HG03175 (cell line): ENCODE measurements around the gene PHIP.

ENCODE experiments used
- ATAC-seq: cut with Tn5 transposase; IDR thresholded peaks from one replicate; pipeline ENCODE4 v1.9.1; 2021; ENCODE audit warnings: mild to moderate bottlenecking, moderate library complexity; ENCODE audit not compliant: unreplicated experiment

PHIP gene

GRCh38 chr6:79028641-79029314 is 49.3 kb downstream of the PHIP start:
- no peak for ATAC-seq

GRCh38 chr6:79011940-79012339 is 66.1 kb downstream of the PHIP start:
- ATAC-seq, result no peak

DNA sequence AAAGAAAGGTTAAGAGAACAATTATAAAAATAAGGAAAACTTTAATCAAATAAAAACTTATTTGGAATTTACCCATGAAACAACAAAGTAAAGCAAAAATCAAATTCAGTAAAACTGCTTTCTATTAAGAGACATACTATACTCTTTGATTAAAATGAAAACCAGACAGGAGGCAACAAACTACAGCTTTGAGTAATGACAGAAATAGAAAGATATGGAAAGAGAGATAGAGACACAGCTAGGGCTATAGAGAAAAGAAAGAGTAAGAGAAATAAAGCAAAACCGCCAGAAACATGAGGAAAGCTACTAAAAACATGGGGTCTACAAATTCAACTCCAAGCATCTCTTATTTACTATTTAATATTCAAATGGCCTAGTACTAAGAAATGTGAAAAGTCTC is 67.6 kb downstream of the PHIP start:
- no peak for ATAC-seq

DNA sequence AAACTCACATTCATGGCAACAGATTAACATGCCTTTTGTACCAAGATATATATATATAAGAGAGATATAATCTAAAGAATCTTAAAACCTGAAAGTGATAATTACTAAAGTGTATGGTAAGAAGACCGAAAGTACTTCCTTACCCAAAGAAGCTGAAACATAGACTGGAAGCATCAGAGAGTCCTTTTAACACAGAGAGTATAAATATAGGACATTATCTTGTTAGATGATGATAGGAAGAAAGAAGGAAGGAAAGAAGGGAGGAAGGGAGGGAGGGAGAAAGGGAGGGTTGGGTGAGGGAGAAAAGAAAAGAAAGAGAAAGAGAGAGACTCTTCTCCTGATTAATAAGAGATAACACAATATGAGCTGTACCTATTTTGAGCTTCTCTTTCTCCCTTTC is 68.2 kb downstream of the PHIP start:
- ATAC-seq, result no peak

- ATAC-seq, result no peak
Observed at GRCh38 chr6:79005497-79005896, 72.6 kb downstream of the PHIP start.

DNA sequence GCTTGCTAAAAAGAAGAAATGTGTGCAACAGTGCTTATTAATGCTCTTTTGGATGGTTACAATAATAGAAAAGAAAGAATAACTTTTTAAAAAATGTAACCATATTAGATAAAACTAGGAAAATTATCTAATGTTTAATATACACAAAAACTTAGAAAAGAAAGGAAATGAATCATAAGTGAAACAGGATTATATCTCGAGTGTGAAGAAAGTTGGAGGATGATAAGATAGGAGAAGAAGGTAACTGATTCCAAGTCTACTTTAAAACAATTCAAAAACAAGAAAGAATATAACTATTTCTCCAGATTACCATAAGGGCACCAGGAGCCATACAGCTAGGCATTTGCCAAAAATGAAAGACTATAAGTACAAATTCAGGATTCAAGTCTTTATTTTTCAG is 73.0 kb downstream of the PHIP start:
- ATAC-seq, result no peak

DNA sequence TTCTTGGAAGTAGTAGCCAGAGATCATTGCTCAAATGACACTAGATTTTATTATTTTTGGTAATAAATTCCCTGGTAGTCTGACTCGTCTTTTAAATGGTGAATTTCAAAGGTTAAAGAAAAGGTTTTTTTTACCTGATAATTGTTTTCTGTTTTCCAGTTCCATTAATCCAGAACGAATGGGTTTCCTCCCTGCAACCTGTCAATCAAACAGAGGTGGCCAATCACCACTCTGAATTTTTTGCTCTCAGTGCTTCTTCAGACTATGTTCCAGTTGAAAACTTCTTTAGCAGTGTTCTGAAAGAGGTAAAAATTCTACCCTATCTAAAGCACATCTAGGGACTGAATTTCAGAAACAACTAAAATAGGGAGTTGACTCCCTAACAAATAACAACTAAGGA is 73.8 kb downstream of the PHIP start:
- ATAC-seq, result no peak

DNA sequence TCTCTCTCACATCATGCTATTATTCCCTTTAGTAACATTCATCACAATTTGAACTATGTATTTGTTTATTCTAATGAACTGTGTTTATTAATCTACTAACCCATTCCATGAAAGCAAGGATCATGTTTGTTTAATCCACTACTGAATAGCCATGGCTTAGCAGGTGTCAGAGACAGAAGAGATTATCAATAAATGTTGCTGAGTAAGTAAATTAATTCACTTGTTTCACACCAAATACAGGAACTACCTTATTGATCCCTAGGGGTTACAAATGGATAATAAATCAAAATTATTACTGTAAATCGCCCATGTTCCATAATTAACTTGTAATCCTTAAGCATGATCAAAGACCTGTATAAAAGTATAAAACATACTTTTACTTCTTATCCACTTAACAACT is 76.6 kb downstream of the PHIP start:
- no peak for ATAC-seq

- no peak for ATAC-seq
Observed at GRCh38 chr6:78999737-79000136, 78.3 kb downstream of the PHIP start.

- ATAC-seq, result no peak
Observed at GRCh38 chr6:78995946-78996345, 82.1 kb downstream of the PHIP start.

GRCh38 chr6:78995346-78995745 is 82.7 kb downstream of the PHIP start:
- ATAC-seq, result no peak

- ATAC-seq, result no peak
Observed at GRCh38 chr6:78993955-78994354, 84.1 kb downstream of the PHIP start.

- no peak for ATAC-seq
Observed at GRCh38 chr6:78989191-78989590, 88.9 kb downstream of the PHIP start.

GRCh38 chr6:78986161-78986560 is 91.9 kb downstream of the PHIP start:
- no peak for ATAC-seq

DNA sequence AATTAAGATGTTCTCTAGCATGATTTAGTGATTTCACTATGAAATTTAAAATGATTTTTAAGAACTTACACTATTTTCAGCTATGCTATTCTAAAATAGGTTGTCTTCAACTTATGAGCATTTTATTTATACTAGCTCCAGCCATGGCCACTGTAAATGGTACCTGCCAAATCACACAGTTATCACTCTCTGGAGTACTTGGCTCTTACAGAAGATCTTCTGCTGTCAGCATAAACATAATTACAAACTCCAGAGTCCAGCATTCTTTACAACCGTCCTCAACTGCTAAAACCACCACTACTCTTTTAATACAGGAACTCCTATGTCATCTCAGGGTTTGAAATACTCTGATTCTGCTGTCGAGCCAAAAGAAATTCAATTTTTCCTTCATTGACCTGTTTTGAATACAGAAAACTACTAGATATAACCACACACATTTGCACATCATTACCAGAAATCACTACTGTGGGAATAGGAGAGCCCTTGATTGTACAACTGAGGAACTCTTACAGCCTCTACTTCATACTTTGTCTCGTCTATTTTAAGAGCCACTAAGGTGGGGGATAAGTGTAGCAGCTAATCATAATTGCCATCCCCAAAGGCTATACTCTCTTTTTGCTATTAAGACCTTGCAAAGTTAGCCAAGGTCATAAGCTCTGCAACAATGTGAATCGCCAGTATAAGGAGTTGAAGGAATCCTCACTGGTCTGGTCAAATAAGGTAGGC is 93.7 kb downstream of the PHIP start:
- no peak for ATAC-seq

GRCh38 chr6:78967191-78967590 is 110.9 kb downstream of the PHIP start:
- ATAC-seq, result no peak

DNA sequence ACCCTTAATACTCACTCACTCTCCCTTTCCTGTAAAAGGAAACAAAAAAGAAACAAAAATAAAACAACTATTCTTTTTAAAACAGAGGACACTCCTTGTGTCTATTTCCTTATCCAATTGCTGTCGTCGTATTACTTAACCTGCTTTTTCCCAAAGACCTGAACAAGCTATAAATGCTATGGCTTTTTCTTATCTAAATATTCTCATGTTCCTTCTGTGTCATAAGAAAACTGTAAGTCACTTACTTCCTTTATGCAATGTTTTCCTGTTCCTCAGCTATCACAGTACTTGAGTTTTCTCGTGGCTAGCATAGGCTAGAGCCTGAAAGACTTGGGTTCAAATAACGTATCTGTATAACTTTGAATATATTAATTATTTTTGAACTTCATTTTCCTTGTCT is 111.5 kb downstream of the PHIP start:
- no peak for ATAC-seq

GRCh38 chr6:78962448-78962847 is 115.6 kb downstream of the PHIP start:
- ATAC-seq, result no peak

DNA sequence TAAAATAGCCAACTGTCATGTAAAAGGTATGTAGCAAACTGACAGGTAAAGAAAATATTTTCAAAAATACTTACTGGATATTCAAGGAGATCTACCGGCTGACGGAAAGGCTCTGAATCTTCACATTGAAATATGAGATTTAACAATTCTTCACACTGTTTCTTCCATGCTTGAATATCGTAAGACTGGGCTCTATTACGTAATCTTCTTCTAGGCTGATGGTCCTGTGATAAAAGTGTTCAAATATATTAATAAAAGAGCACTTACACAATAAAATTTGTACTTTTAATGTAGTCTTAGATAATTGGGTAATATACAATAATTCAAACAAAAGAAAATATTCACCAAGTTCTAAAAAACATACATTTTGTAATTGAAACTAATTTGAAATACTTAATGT is 123.3 kb downstream of the PHIP start:
- ATAC-seq, result no peak

DNA sequence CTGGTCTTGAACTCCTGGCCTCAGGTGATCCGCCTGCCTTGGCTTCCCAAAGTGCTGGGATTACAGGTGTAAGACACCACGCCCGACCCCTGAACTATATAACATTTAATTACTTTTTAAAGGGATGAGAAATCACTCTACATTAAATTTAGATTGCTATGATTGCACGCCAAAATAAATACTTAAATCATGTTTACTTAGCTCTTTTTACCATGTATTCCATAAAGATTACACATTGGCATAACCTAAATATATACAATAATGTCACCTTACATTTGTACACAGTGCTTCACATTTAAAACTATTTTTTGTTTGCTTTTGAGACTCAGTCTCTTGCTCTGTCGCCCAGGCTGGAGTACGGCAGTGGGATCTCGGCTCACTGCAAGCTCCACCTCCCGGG is 124.3 kb downstream of the PHIP start:
- ATAC-seq, result no peak

DNA sequence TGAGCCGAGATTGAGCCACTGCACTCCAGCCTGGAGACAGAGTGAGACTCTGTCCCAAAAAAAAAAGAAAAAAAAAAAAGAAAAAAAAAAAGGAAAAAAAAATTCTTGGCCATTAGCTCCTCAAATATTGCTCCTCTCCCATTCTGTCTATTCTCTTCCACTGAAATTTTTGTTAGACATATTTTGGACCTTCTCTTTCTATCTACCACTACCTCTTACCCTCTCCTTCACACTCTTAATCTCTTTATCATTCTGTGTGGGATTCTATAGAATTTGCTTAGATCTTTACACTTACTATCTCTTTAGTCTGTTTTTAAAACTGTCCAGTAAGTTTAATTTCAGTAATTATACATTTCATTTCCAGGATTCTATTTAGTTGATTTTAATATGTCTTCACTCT is 125.7 kb downstream of the PHIP start:
- no peak for ATAC-seq

GRCh38 chr6:78948785-78949184 is 129.3 kb downstream of the PHIP start:
- ATAC-seq, result no peak

GRCh38 chr6:78947962-78948361 is 130.1 kb downstream of the PHIP start:
- ATAC-seq, result no peak
